Duodenal mucosa (tissue), 2 donors: ENCODE data around the gene ZNF836.

Source experiments
- H3K27ac ChIP-seq: one replicate; pipeline ENCODE4 v1.7.0; 2013; ENCODE audit warnings: low read depth, low read length
- H3K27me3 ChIP-seq, 2 donors: one replicate each; pipeline ENCODE4 v1.7.0; 2013; ENCODE audit warnings: low read length in 2 of 2, control low read depth in 1 of 2; ENCODE audit not compliant: insufficient read depth in 2 of 2, control insufficient read depth in 1 of 2
- H3K36me3 ChIP-seq, 2 donors: one replicate each; pipeline ENCODE4 v1.7.0; 2013; ENCODE audit warnings: low read length in 2 of 2, control low read depth in 1 of 2; ENCODE audit not compliant: insufficient read depth in 2 of 2, control insufficient read depth in 1 of 2
- H3K4me1 ChIP-seq, 2 donors: one replicate each; pipeline ENCODE4 v1.7.0; 2013; ENCODE audit warnings: low read length in 2 of 2, control low read depth in 1 of 2; ENCODE audit not compliant: insufficient read depth in 2 of 2, control insufficient read depth in 1 of 2
- H3K4me3 ChIP-seq, 2 donors: one replicate each; pipeline ENCODE4 v1.7.0; 2013; ENCODE audit warnings: low read length in 2 of 2, low read depth in 1 of 2
- H3K9ac ChIP-seq, 2 donors: one replicate each; pipeline ENCODE4 v1.7.0; 2013; ENCODE audit warnings: low read length in 2 of 2, low read depth in 1 of 2
- H3K9me3 ChIP-seq, 2 donors: one replicate each; pipeline ENCODE4 v1.7.0; 2013; ENCODE audit warnings: low read length in 2 of 2, control low read depth in 1 of 2; ENCODE audit not compliant: control insufficient read depth in 1 of 2

ZNF836 gene

DNA sequence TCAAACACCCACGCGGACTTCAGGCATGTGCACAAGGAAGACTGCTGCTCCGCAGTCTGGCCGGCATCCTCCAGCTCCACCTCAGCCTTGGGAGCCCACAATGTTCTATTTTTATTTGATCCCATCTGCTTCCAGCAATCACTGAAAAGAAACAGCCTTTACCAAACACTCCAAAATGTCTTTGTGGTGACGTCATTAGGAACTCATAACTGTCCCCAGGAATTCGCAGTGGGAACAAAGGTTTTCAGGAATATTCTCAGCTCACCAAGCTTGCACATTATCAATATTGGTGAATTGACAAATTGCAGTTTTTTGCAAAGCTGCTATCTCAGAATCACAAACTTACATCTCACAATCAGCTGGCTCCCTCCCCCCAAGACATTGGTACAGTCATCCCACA is 60.6 kb downstream of the ZNF836 start:
- H3K4me1 ChIP-seq = no peaks in the 10 kb centered on the region
- peaks cover 76 to 86% of the 10 kb centered on the region in 2 donors for H3K9me3 ChIP-seq

More for the DNA sequence above, 60.6 kb downstream of the ZNF836 start:
- H3K27ac ChIP-seq = no peak overlapping the region
- peaks cover 13 to 14% of the 10 kb centered on the region in 2 donors for H3K36me3 ChIP-seq
- peak overlapping the region in 1 of 2 donors; percentile 17 for H3K4me3 ChIP-seq
- no peak overlapping the region for H3K9ac ChIP-seq
- H3K27me3 ChIP-seq = no peaks in the 10 kb centered on the region
